K562 (cell line): ENCODE data around the gene CHST10. TPM values are rescaled to one million over a fixed set of nuclear protein-coding genes. Genes with fewer than 3 reads are reported as not detected.
A peak's percentile ranks its signal among the peaks of the same experiment; 100 is the strongest.

Experiments
- ATAC-seq: fragments of 200-7000 bp; cut with Tn5 transposase; 3 replicates; pipeline ENCODE4 v1.9.1; 2020; ENCODE audit warnings: moderate library complexity
- BruUV-seq: library from RNA; stranded (reverse); fragments of 400-500 nt; replicated peaks from 2 replicates; lab custom pipeline; 2021; lab: Mats Ljungman, UMichigan
- CTCF ChIA-PET: fragments of 300-600 bp; formaldehyde crosslinking; extraction: SDS; loops from one replicate; lab custom pipeline; 2021; ENCODE audit warnings: low intra/inter-chr PET ratio; lab: Yijun Ruan, JAX
- POLR2A ChIA-PET: fragments of 300-600, 350-650 bp; sonication (Branson Sonifier 250); formaldehyde crosslinking; extraction: SDS; loops from one replicate; lab custom pipeline; 2021; ENCODE audit warnings: antibody characterized with exemption, inconsistent platforms; lab: Yijun Ruan, JAX
- DNase-seq, 4 experiments: peaks; one replicate each; pipeline versions ENCODE4 v3.0.0 to v3.0.0-alpha.2; 2011 to 2018; ENCODE audit warnings: low spot score in 3 of 4, mixed read lengths in 3 of 4; ENCODE audit errors: extremely low read depth in 1 of 4
- FAIRE-seq: peaks from 2 replicates; lab custom pipeline; 2011; peaks lifted over from hg19 to GRCh38; lab: Jason Lieb, UNC
- H2AFZ ChIP-seq: 2 replicates; pipeline ENCODE4 v1.6.0; 2011; ENCODE audit warnings: low read depth, low read length, control low read depth, inconsistent platforms
- H3K27ac ChIP-seq: fragments of 200-600 bp; 3 replicates; pipeline ENCODE4 v1.8.0; 2011; ENCODE audit warnings: low read depth, mild to moderate bottlenecking, control low read depth, inconsistent platforms, low read length, moderate library complexity, mixed read lengths; ENCODE audit errors: extremely low read depth
- H3K27me3 ChIP-seq, 2 experiments: fragments of 300-600 bp in 1 of 2; 2 replicates in 1 of 2; 3 replicates in 1 of 2; pipeline versions ENCODE4 v1.6.0 to v1.8.0; 2011; ENCODE audit warnings: inconsistent platforms in 2 of 2, low read length in 2 of 2, mild to moderate bottlenecking in 1 of 2, mixed read lengths in 1 of 2, moderate library complexity in 1 of 2; ENCODE audit not compliant: control insufficient read depth in 2 of 2, insufficient read depth in 2 of 2
- H3K36me3 ChIP-seq: fragments of 300-600 bp; 3 replicates; pipeline ENCODE4 v1.8.0; 2011; ENCODE audit warnings: mild to moderate bottlenecking, low read length, inconsistent platforms; ENCODE audit not compliant: control insufficient read depth, insufficient read depth
- H3K4me1 ChIP-seq, 2 experiments: fragments of 200-600 bp in 1 of 2; replicated peaks in 1 of 2; 2 replicates in 1 of 2; 3 replicates in 1 of 2; pipeline versions ENCODE4 v1.5.1 to v1.8.0; 2011; ENCODE audit warnings: inconsistent platforms in 2 of 2, low read length in 2 of 2, mild to moderate bottlenecking in 1 of 2, mixed read lengths in 1 of 2, moderate library complexity in 1 of 2; ENCODE audit not compliant: control insufficient read depth in 2 of 2, insufficient read depth in 2 of 2
- H3K4me2 ChIP-seq: 2 replicates; pipeline ENCODE4 v1.6.1; 2011; ENCODE audit warnings: low read length, control low read depth, inconsistent platforms, mixed read lengths; ENCODE audit not compliant: insufficient read depth
- H3K4me3 ChIP-seq: fragments of 200-600 bp; sonication (generic), shearing (Covaris generic); 2 replicates; pipeline ENCODE4 v1.5.1; 2016; ENCODE audit warnings: control low read depth, inconsistent platforms
- H3K79me2 ChIP-seq: fragments of 200-600 bp; 3 replicates; pipeline ENCODE4 v1.8.0; 2011; ENCODE audit warnings: low read length, inconsistent platforms; ENCODE audit not compliant: control insufficient read depth, insufficient read depth
- H3K9ac ChIP-seq, 2 experiments: 2 replicates each; pipeline versions ENCODE4 v1.6.0 to v1.6.1; 2011; ENCODE audit warnings: low read depth in 2 of 2, low read length in 2 of 2, control low read depth in 1 of 2, inconsistent platforms in 1 of 2, mild to moderate bottlenecking in 1 of 2, mixed read lengths in 1 of 2; ENCODE audit not compliant: insufficient read depth in 1 of 2
- H3K9me1 ChIP-seq: one replicate; pipeline ENCODE4 v1.6.0; 2011; ENCODE audit warnings: inconsistent platforms, mild to moderate bottlenecking, low read length, moderate library complexity; ENCODE audit not compliant: control insufficient read depth, insufficient read depth
- H3K9me3 ChIP-seq: replicated peaks from 2 replicates; pipeline ENCODE4 v1.5.1; 2011; ENCODE audit warnings: low read depth, low read length, inconsistent platforms; ENCODE audit not compliant: control insufficient read depth, insufficient read depth
- H4K20me1 ChIP-seq: replicated peaks from 2 replicates; pipeline ENCODE4 v1.6.1; 2011; ENCODE audit warnings: low read length, inconsistent platforms, mixed read lengths; ENCODE audit not compliant: control insufficient read depth, insufficient read depth
- C11orf30 ChIP-seq: fragments of 450-650 bp; IDR thresholded peaks from 2 replicates; pipeline ENCODE4 v1.6.1; 2016; ENCODE audit warnings: low read depth, mild to moderate bottlenecking
- CHD2 ChIP-seq: IDR thresholded peaks from 2 replicates; pipeline ENCODE4 v1.6.1; 2011; ENCODE audit warnings: low read depth, low read length
- DDX20 ChIP-seq: fragments of 450-650 bp; IDR thresholded peaks from 2 replicates; pipeline ENCODE4 v1.6.1; 2016; ENCODE audit warnings: missing genetic modification characterization, low read depth, mild to moderate bottlenecking, missing compliant biosample characterization, moderate library complexity
- DNMT1 ChIP-seq: fragments of 450-650 bp; IDR thresholded peaks from 2 replicates; pipeline ENCODE4 v1.6.1; 2016; ENCODE audit warnings: antibody characterized with exemption, mild to moderate bottlenecking
- HDGF ChIP-seq: fragments of 450-650 bp; IDR thresholded peaks from 2 replicates; pipeline ENCODE4 v1.6.1; 2016
- HNRNPH1 ChIP-seq: fragments of 200-400 bp; formaldehyde crosslinking; optimal IDR thresholded peaks from 2 replicates; pipeline ENCODE3; 2017; ENCODE audit warnings: low read depth, mild to moderate bottlenecking, low read length, moderate library complexity
- NFATC3 ChIP-seq: fragments of 450-650 bp; IDR thresholded peaks from 2 replicates; pipeline ENCODE4 v1.6.1; 2017; ENCODE audit warnings: mild to moderate bottlenecking
- RERE ChIP-seq: sonication (generic); formaldehyde crosslinking; IDR thresholded peaks from 2 replicates; pipeline ENCODE4 v1.8.0; 2023; ENCODE audit warnings: missing genetic modification reagents, mild to moderate bottlenecking, borderline replicate concordance
- RFX5 ChIP-seq: IDR thresholded peaks from 2 replicates; pipeline ENCODE4 v1.6.1; 2011; ENCODE audit warnings: low read depth, mild to moderate bottlenecking, improper control_type of control experiment, low read length
- TCF7L2 ChIP-seq: fragments of 150-350 bp; IDR thresholded peaks from 2 replicates; pipeline ENCODE4 v1.6.1; 2016; ENCODE audit warnings: low read depth, mild to moderate bottlenecking, low read length, moderate library complexity
- ZBTB33 ChIP-seq: sonication (generic); formaldehyde crosslinking; IDR thresholded peaks from 2 replicates; pipeline ENCODE4 v1.8.1; 2023; ENCODE audit warnings: mild to moderate bottlenecking, missing genetic modification reagents
- ZNF699 ChIP-seq: fragments of 250-450 bp; sonication (Bioruptor Pico); IDR thresholded peaks from 2 replicates; pipeline ENCODE4 v1.8.0; 2021; ENCODE audit warnings: mild to moderate bottlenecking, moderate library complexity; ENCODE audit not compliant: insufficient replicate concordance
- WGBS: fragments of 100-300 bp; shearing (Covaris generic); methylation state at CpG from one replicate; pipeline ENCODE4 v1.1.6; 2016; ENCODE audit warnings: low coverage, mixed read lengths; ENCODE audit not compliant: insufficient coverage; ENCODE audit errors: missing lambda C conversion rate; 5-methylcytosine and 5-hydroxymethylcytosine counted together
- in situ Hi-C: fragments of 300-500 bp; cut with MboI; formaldehyde crosslinking; loops from 4 replicates; pipeline ENCODE4 v1.15.0; 2018; ENCODE audit warnings: inconsistent platforms, mixed read lengths
- intact Hi-C: fragments of 100-400 bp; cut with micrococcal nuclease; formaldehyde crosslinking; loops from 2 replicates; pipeline ENCODE4 v1.14.2; 2022
- polyA plus RNA-seq, 8 experiments: library from polyadenylated mRNA; depleted of rRNA in 4 of 8; stranded (reverse) in 5 of 8; unstranded in 3 of 8; fragments of >200 nt; fragmentation: Nextera tagmentation in 2 of 8; fragmentation: Illumina TruSeq in 1 of 8; extraction: Ambion mirVana in 2 of 8; extraction: Trizol in 1 of 8; gene quantifications; 2 replicates each; pipeline versions ENCODE4 v1.2.1 to v1.2.3, GENCODE V29; 2011 to 2014; ENCODE audit warnings: inconsistent platforms in 1 of 8, missing spikeins in 1 of 8
- total RNA-seq, 7 experiments: library from RNA; depleted of rRNA in 6 of 7; stranded (reverse); fragments of >200 nt in 6 of 7; fragmentation: Illumina TruSeq in 2 of 7; extraction: Trizol in 2 of 7; gene quantifications; 2 replicates each; pipeline versions ENCODE4 v1.2.1 to v1.2.3, GENCODE V29; 2011 to 2021; ENCODE audit warnings: low replicate concordance in 1 of 7
- TF ChIP-seq, protein P1 (sequence below): fragments of 450-650 bp; IDR thresholded peaks from 2 replicates; pipeline ENCODE4 v1.6.1; 2016; ENCODE audit warnings: low read depth, mild to moderate bottlenecking, moderate library complexity

The CHST10 gene
- total and polyA plus RNA-seq, 9 of the 15 experiments (the other 6 are each of a cell fraction or from before 2014, with no cell fraction given): 1.3 to 30.9 (median 19.3) TPM

- no TSS peak for BruUV-seq
- 88% methylated on average over 8 of the region's 8 CpGs for WGBS
- no peak overlapping the region for H2AFZ ChIP-seq
- DNase-seq: no peak
- H3K4me2 ChIP-seq: no peak overlapping the region
- H3K9ac ChIP-seq: peak overlapping the region in 1 of 2 experiments; percentile 10; a peak in 2 of 4 replicates
- peaks cover 9% of the 10 kb centered on the region; the same call in 1 of the 2 replicates for H4K20me1 ChIP-seq
- H3K27ac ChIP-seq: no peak overlapping the region
- no peaks in the 10 kb centered on the region for H3K9me3 ChIP-seq
- no peak overlapping the region for H3K4me3 ChIP-seq
- ChIA-PET POLR2A (interaction anchor here (1.0 kb wide), 1 partner anchor 10 kb away, joined by 5 read pairs; no protein-coding TSS in a partner anchor), CTCF (no interaction called here)
- peaks cover 67% of the 10 kb centered on the region for H3K36me3 ChIP-seq
- H3K9me1 ChIP-seq: peaks cover 6% of the 10 kb centered on the region
- peaks cover 17% of the 10 kb centered on the region; the same call in 2 of the 3 replicates for H3K79me2 ChIP-seq
- H3K27me3 ChIP-seq: no peaks in the 10 kb centered on the region
- no peak for FAIRE-seq
- H3K4me1 ChIP-seq: peaks cover 0 to 4% of the 10 kb centered on the region in 2 experiments; a peak in 2 of 5 replicates
- no peak for ATAC-seq
- intact Hi-C loops (no loop called here), in situ Hi-C loops (no loop called here)
- TF ChIP-seq NFATC3 (no peak), HDGF (no peak), RFX5 (no peak), C11orf30 (no peak), RERE (CRISPR knock-in tag) (no peak), DDX20 (tag) (no peak), ZBTB33 (CRISPR knock-in tag) (no peak), ZNF699 (CRISPR knock-in tag) (no peak), HNRNPH1 (no peak), CHD2 (no peak), DNMT1 (no peak), TCF7L2 (no peak)
- TF ChIP-seq, protein P1, sequence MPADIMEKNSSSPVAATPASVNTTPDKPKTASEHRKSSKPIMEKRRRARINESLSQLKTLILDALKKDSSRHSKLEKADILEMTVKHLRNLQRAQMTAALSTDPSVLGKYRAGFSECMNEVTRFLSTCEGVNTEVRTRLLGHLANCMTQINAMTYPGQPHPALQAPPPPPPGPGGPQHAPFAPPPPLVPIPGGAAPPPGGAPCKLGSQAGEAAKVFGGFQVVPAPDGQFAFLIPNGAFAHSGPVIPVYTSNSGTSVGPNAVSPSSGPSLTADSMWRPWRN: no peak
Measured at GRCh38 chr2:100409975-100410647, 7.4 kb downstream of the CHST10 start.
